Pancreas (tissue), 10 donors: ENCODE results near the gene REG1A. TPM values are rescaled to one million over a fixed set of nuclear protein-coding genes. Genes with fewer than 3 reads are reported as not detected.

Experiments used
- ATAC-seq, 4 donors: fragments of 200-7000 bp; cut with Tn5 transposase; one replicate each; pipeline versions ENCODE4 v1.8.0 to v1.9.1; 2020; ENCODE audit warnings: mild to moderate bottlenecking in 4 of 4, moderate library complexity in 4 of 4
- DNase-seq, 6 donors: peaks; one replicate each; pipeline ENCODE4 v3.0.0-alpha.2; 2020
- FAIRE-seq: peaks from 2 replicates; lab custom pipeline; 2012; peaks lifted over from hg19 to GRCh38; lab: Jason Lieb, UNC
- H3K27ac ChIP-seq, 4 donors: fragments of 200-600 bp; sonication (generic); 1 replicate in 3 of 4; 2 replicates in 1 of 4; pipeline versions ENCODE4 v1.5.0 to v1.8.0; 2020
- H3K27me3 ChIP-seq, 4 donors: fragments of 200-600 bp; one replicate each; pipeline ENCODE4 v1.8.0; 2021
- H3K36me3 ChIP-seq, 3 donors: fragments of 200-600 bp; sonication (generic) in 1 of 3; one replicate each; pipeline versions ENCODE4 v1.5.0 to v1.8.0; 2020 to 2021
- H3K4me1 ChIP-seq, 3 donors: fragments of 200-600 bp; one replicate each; pipeline ENCODE4 v1.8.0; 2021
- H3K4me3 ChIP-seq, 4 donors: fragments of 200-600 bp; sonication (generic) in 2 of 4; one replicate each; pipeline versions ENCODE4 v1.5.0 to v1.8.0; 2020 to 2021
- H3K9me3 ChIP-seq, 4 donors: fragments of 200-600 bp; one replicate each; pipeline ENCODE4 v1.8.0; 2021
- WGBS, 2 donors: extraction: QIAGEN DNeasy Blood & Tissue Kit; methylation state at CpG; one replicate each; pipeline ENCODE4 v1.1.7; 2013; 5-methylcytosine and 5-hydroxymethylcytosine counted together
- intact Hi-C, 3 donors: fragments of 100-400 bp; cut with DNase I; formaldehyde crosslinking; loops; one replicate each; pipeline versions ENCODE4 v1.11.1 to v1.14.2; 2022
- polyA plus RNA-seq, 2 donors: library from polyadenylated mRNA; stranded (reverse); fragments of 200-250 nt; gene quantifications; one replicate each; pipeline ENCODE4 v1.2.3, GENCODE V29; 2013
- total RNA-seq, 6 donors: library from RNA; stranded (reverse); fragmentation: NEBNext Ultra II Directional in 4 of 6; extraction: Animal tissue kit (Norgen Biotek cat#: 25700) in 4 of 6; gene quantifications; one replicate each; pipeline versions ENCODE4 v1.2.1 to v1.2.4, GENCODE V29; 2021 to 2023
- TF ChIP-seq, protein P1 (sequence below), 4 donors: fragments of 200-600 bp; sonication (generic) in 3 of 4; IDR thresholded peaks; one replicate each; pipeline versions ENCODE4 v1.5.0 to v1.8.0; 2021; ENCODE audit warnings: antibody characterized with exemption in 4 of 4
- donor health status: healthy with polysubstance abuse.
- donor health status: DM: no; HTN: no; CAD: no; lungs with moderate emphysema.
- donor health status: DM: no; HTN: no; CAD: no.
- donor health status: control.
- donor health status: control.
- donor health status: Bipolar disorder and iron deficiency.
- donor health status: DM: yes; HTN: yes; CAD: no.
- donor health status: DM: no; HTN: no; CAD: no.
- donor health status: DM: no; HTN: no; CAD: no.
- donor health status: DM: yes; HTN: yes; CAD: no.

REG1A gene
- total and polyA plus RNA-seq, 8 donors = 18,817 to 70,084 (median 29,951) TPM

DNA sequence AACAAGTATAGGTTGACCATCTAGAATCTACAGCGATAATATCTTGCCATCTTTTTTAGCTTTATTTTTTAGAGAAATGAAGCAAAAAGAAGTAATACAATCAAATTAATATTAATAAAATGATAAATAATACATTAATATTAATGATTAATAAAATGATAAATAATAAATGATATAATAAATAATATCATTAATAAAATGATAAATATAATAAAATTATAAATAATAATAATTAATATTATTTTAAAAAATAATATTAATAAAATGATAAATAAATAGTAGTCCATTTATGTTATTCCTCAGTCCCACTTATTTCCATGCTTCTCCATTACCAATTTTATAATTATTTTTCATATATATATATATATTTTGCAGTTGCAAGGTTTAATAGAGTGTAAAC is 42.5 kb downstream of the REG1A start:
- intact Hi-C loops = no loop called here
- Histone ChIP-seq H3K27me3 (no peaks in the 10 kb centered on the region), H3K9me3 (no peaks in the 10 kb centered on the region), H3K27ac (peak overlapping the region in 1 of 4 donors; percentile 48), H3K4me1 (peaks cover 6 to 35% (median 35%) of the 10 kb centered on the region in 3 donors), H3K4me3 (no peak overlapping the region), H3K36me3 (no peaks in the 10 kb centered on the region)
- FAIRE-seq = peak; percentile 97
- 23 to 29% methylated on average over 1 of the region's 1 CpG for WGBS, 2 donors
- ATAC-seq = no peak
- DNase-seq = no peak
- TF ChIP-seq, protein P1, sequence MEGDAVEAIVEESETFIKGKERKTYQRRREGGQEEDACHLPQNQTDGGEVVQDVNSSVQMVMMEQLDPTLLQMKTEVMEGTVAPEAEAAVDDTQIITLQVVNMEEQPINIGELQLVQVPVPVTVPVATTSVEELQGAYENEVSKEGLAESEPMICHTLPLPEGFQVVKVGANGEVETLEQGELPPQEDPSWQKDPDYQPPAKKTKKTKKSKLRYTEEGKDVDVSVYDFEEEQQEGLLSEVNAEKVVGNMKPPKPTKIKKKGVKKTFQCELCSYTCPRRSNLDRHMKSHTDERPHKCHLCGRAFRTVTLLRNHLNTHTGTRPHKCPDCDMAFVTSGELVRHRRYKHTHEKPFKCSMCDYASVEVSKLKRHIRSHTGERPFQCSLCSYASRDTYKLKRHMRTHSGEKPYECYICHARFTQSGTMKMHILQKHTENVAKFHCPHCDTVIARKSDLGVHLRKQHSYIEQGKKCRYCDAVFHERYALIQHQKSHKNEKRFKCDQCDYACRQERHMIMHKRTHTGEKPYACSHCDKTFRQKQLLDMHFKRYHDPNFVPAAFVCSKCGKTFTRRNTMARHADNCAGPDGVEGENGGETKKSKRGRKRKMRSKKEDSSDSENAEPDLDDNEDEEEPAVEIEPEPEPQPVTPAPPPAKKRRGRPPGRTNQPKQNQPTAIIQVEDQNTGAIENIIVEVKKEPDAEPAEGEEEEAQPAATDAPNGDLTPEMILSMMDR (IDR thresholded peaks at IDR 0.05) = no peak

DNA sequence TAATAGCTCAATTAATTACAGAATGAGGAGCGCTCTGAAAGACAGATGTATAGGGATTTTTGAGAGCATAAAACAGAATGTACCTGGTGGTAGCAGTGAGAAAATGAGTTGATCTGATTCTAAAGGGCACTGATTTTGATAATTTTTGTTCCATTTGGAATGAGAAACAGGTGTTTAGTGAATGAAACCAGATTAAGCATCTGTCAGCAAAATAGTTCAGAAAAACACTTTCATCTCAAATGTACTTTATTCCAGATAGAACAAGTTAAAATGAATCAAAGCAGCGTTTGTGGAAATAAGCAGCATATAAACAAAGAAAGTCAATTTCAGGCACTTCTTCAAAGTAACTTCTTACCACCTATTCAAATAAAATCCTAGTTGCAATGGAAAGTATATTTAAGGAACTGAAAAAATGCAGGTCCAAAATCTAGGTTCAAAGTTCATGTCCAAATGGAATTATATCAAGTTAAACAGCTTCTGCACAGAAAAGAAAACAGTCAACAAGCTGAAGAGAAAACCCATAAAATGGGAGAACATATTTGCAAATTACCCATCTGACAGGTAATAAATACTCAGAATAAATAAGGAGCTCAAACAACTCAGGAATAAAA is 51.2 kb downstream of the REG1A start:
- DNase-seq (no peak), ATAC-seq (peak in 3 of 4 donors; percentile 54 to 72 (median 71)), FAIRE-seq (no peak)
- TF ChIP-seq, protein P1 (IDR thresholded peaks at IDR 0.05) = no peak
- Histone ChIP-seq H3K4me3 (no peak overlapping the region), H3K27ac (peak overlapping the region in 2 of 4 donors; percentile 31 to 56), H3K27me3 (no peaks in the 10 kb centered on the region), H3K9me3 (no peaks in the 10 kb centered on the region), H3K4me1 (peaks cover 13 to 47% (median 33%) of the 10 kb centered on the region in 3 donors), H3K36me3 (no peaks in the 10 kb centered on the region)
- 43 to 57% methylated on average over 2 of the region's 2 CpGs for WGBS, 2 donors
- intact Hi-C loops = no loop called here

Other genes with a start within 250 kb of the REG1A start
- 1,000 to 10,000 TPM in 4 of 6 donors, 100 to 1,000 TPM in 1, 10 to 100 TPM in 1; 46.6 to 5,387 (median 1,714) TPM for gene REG3G, start 94.8 kb upstream of the REG1A start, total RNA-seq
- 100 to 1,000 TPM in 1 of 2 donors, 10 to 100 TPM in 1; 73.2 to 997 TPM for gene REG3G, start 94.8 kb upstream of the REG1A start, polyA plus RNA-seq
- gene REG1B, start 32.5 kb upstream of the REG1A start, total RNA-seq = over 10,000 TPM in 4 of 6 donors, 1,000 to 10,000 TPM in 2; 3,724 to 34,839 (median 13,358) TPM
- gene REG1B, start 32.5 kb upstream of the REG1A start, polyA plus RNA-seq = over 10,000 TPM in 1 of 2 donors, 1,000 to 10,000 TPM in 1; 6,505 to 20,052 TPM
- over 10,000 TPM in 2 of 6 donors, 1,000 to 10,000 TPM in 1, 100 to 1,000 TPM in 2, 10 to 100 TPM in 1; 72.7 to 59,927 (median 1,669) TPM for gene REG3A, start 39.3 kb downstream of the REG1A start, total RNA-seq
- 1,000 to 10,000 TPM in 1 of 2 donors, 100 to 1,000 TPM in 1; 167 to 3,240 TPM for gene REG3A, start 39.3 kb downstream of the REG1A start, polyA plus RNA-seq